Brain microvascular endothelial cell (primary cell): ENCODE results near the gene LDAH.

Source experiments
- DNase-seq: peaks from one replicate; pipeline ENCODE4 v3.0.0-alpha.2; 2020
- H3K27ac ChIP-seq: fragments of 250-450 bp; sonication (Bioruptor Pico); 2 replicates; pipeline ENCODE4 v1.5.1; 2020; ENCODE audit warnings: mild to moderate bottlenecking, moderate library complexity
- H3K27me3 ChIP-seq: fragments of 250-450 bp; sonication (Bioruptor Pico); replicated peaks from 2 replicates; pipeline ENCODE4 v1.5.1; 2020; ENCODE audit warnings: mild to moderate bottlenecking
- H3K36me3 ChIP-seq: fragments of 250-450 bp; sonication (Bioruptor Pico); replicated peaks from 2 replicates; pipeline ENCODE4 v1.5.1; 2020; ENCODE audit warnings: mild to moderate bottlenecking
- H3K4me3 ChIP-seq: 2 replicates; pipeline ENCODE4 v1.5.1; 2011; ENCODE audit warnings: low read depth, mild to moderate bottlenecking, control low read depth, low read length, moderate library complexity
- in situ Hi-C: cut with HindIII; loops from 2 replicates; pipeline ENCODE4 v1.10.0; 2017; ENCODE audit warnings: low sequenced_read_pairs, low pct_ligation_motif_present
- TF ChIP-seq, protein P1 (sequence below): IDR thresholded peaks from 2 replicates; pipeline ENCODE4 v1.5.1; 2011; ENCODE audit warnings: low read depth, mild to moderate bottlenecking, moderate library complexity, low read length, control low read depth, inconsistent platforms; ENCODE audit errors: missing control alignments

Gene LDAH

GRCh38 chr2:20745924-20746555, 76.9 kb downstream of the LDAH start:
- H3K27me3 ChIP-seq = no peaks in the 10 kb centered on the region
- H3K36me3 ChIP-seq = no peaks in the 10 kb centered on the region
- no peak overlapping the region for H3K4me3 ChIP-seq
- H3K27ac ChIP-seq = no peak overlapping the region
- in situ Hi-C loops = no loop called here
- TF ChIP-seq, protein P1, sequence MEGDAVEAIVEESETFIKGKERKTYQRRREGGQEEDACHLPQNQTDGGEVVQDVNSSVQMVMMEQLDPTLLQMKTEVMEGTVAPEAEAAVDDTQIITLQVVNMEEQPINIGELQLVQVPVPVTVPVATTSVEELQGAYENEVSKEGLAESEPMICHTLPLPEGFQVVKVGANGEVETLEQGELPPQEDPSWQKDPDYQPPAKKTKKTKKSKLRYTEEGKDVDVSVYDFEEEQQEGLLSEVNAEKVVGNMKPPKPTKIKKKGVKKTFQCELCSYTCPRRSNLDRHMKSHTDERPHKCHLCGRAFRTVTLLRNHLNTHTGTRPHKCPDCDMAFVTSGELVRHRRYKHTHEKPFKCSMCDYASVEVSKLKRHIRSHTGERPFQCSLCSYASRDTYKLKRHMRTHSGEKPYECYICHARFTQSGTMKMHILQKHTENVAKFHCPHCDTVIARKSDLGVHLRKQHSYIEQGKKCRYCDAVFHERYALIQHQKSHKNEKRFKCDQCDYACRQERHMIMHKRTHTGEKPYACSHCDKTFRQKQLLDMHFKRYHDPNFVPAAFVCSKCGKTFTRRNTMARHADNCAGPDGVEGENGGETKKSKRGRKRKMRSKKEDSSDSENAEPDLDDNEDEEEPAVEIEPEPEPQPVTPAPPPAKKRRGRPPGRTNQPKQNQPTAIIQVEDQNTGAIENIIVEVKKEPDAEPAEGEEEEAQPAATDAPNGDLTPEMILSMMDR = no peak
- DNase-seq = no peak

- in situ Hi-C loops = no loop called here
- H3K4me3 ChIP-seq = no peak overlapping the region
- H3K36me3 ChIP-seq = no peaks in the 10 kb centered on the region
- H3K27me3 ChIP-seq = no peaks in the 10 kb centered on the region
- TF ChIP-seq, protein P1 = no peak
- no peak overlapping the region for H3K27ac ChIP-seq
- no peak for DNase-seq
These were observed 78.2 kb downstream of the LDAH start for GRCh38 chr2:20744366-20745335.

DNA sequence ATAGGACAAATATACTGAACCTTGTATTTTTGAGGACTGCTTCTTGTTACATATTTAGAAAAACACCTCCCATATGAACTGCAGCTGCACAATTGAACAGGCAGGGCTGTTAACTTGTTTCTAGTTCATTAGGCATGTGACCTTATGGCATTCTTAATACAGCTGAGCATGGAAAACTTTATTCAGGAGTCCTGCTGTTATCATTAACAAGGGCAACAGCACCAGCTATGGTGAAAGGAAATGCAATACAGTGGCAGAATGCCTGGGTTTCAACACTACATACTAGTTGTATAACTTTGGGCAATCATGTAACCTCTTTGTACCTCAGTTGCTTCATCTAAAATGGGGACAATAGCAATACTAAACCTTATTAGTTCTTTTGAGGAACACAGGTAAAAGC, 84.1 kb downstream of the LDAH start:
- Histone ChIP-seq H3K27ac (no peak overlapping the region), H3K4me3 (no peak overlapping the region), H3K36me3 (no peaks in the 10 kb centered on the region), H3K27me3 (no peaks in the 10 kb centered on the region)
- DNase-seq = no peak
- TF ChIP-seq, protein P1 = no peak
- in situ Hi-C loops = no loop called here

GRCh38 chr2:20737505-20737904, 85.4 kb downstream of the LDAH start:
- Histone ChIP-seq H3K4me3 (no peak overlapping the region), H3K27me3 (no peaks in the 10 kb centered on the region), H3K36me3 (no peaks in the 10 kb centered on the region), H3K27ac (no peak overlapping the region)
- DNase-seq = no peak
- in situ Hi-C loops = no loop called here
- TF ChIP-seq, protein P1 = no peak

DNA sequence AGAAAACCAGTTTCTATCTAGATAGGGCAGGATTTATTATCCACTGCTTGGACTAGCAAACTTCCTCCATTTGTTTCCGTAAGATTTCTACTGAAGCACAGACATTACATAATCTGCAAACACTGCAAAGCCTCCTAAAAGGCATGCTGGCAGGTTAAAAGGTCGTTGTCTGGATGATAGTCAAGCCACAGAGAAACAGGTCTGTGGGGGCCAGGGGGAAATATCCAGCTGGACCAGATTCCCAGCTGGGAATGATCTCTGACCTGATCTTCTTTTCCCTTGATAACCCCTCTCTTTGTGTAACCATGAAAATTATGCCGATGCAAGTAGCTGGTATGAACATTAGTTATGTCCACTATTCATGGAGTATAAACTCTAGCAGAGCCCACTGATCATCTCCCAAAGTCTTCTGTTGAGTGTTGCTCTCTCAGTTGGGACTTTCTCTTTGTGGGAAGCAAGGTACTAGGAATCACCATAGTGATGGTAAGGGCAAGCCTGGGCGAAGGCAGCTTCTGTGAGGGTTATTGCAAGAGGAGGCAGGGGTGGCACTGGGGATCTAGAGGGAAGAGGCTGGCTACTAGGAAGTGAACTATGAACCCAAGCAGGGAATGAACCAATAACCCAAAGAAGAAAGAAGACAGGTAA, 94.7 kb downstream of the LDAH start:
- in situ Hi-C loops = no loop called here
- H3K27me3 ChIP-seq = no peaks in the 10 kb centered on the region
- no peak overlapping the region for H3K27ac ChIP-seq
- H3K36me3 ChIP-seq = no peaks in the 10 kb centered on the region
- TF ChIP-seq, protein P1 = no peak
- no peak overlapping the region for H3K4me3 ChIP-seq
- DNase-seq = peak; percentile 45
